ENCODE data around the gene OBSCN. TPM values are rescaled to one million over a fixed set of nuclear protein-coding genes. Genes with fewer than 3 reads are reported as not detected.

Gene OBSCN
- total RNA-seq, 1 donor from 2014 or later = 10.2 TPM

DNA sequence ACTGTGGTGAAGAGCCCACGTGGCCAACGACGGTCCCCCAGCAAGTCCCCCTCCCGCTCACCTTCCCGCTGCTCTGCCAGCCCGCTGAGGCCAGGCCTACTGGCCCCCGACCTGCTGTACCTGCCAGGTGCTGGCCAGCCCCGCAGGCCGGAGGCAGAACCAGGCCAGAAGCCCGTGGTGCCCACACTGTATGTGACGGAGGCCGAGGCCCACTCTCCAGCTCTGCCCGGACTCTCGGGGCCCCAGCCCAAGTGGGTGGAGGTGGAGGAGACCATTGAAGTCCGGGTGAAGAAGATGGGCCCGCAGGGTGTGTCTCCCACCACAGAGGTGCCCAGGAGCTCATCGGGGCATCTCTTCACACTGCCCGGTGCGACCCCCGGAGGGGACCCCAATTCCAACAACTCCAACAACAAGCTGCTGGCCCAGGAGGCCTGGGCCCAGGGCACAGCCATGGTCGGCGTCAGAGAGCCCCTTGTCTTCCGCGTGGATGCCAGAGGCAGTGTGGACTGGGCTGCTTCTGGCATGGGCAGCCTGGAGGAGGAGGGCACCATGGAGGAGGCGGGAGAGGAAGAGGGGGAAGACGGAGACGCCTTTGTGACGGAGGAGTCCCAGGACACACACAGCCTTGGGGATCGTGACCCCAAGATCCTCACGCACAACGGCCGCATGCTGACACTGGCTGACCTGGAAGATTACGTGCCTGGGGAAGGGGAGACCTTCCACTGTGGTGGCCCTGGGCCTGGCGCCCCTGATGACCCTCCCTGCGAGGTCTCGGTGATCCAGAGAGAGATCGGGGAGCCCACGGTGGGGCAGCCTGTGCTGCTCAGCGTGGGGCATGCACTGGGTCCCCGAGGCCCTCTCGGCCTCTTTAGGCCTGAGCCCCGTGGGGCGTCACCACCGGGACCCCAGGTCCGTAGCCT is 152.0 kb downstream of the OBSCN start:
- Mint-ChIP-seq H3K4me1 (ENCODE audit: low read depth) (no peaks in the 10 kb centered on the region), H3K27ac (ENCODE audit: unreplicated experiment) (no peak overlapping the region), H3K9me3 (ENCODE audit: low read depth) (no peaks in the 10 kb centered on the region), H3K36me3 (ENCODE audit: low read depth) (no peaks in the 10 kb centered on the region), H3K27me3 (ENCODE audit: low read depth) (no peaks in the 10 kb centered on the region), H3K4me3 (ENCODE audit: unreplicated experiment) (no peak overlapping the region)
- DNase-seq (ENCODE audit: low spot score) = no peak
- TF ChIP-seq, protein P1, sequence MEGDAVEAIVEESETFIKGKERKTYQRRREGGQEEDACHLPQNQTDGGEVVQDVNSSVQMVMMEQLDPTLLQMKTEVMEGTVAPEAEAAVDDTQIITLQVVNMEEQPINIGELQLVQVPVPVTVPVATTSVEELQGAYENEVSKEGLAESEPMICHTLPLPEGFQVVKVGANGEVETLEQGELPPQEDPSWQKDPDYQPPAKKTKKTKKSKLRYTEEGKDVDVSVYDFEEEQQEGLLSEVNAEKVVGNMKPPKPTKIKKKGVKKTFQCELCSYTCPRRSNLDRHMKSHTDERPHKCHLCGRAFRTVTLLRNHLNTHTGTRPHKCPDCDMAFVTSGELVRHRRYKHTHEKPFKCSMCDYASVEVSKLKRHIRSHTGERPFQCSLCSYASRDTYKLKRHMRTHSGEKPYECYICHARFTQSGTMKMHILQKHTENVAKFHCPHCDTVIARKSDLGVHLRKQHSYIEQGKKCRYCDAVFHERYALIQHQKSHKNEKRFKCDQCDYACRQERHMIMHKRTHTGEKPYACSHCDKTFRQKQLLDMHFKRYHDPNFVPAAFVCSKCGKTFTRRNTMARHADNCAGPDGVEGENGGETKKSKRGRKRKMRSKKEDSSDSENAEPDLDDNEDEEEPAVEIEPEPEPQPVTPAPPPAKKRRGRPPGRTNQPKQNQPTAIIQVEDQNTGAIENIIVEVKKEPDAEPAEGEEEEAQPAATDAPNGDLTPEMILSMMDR (IDR thresholded peaks at IDR 0.05) = no peak

DNA sequence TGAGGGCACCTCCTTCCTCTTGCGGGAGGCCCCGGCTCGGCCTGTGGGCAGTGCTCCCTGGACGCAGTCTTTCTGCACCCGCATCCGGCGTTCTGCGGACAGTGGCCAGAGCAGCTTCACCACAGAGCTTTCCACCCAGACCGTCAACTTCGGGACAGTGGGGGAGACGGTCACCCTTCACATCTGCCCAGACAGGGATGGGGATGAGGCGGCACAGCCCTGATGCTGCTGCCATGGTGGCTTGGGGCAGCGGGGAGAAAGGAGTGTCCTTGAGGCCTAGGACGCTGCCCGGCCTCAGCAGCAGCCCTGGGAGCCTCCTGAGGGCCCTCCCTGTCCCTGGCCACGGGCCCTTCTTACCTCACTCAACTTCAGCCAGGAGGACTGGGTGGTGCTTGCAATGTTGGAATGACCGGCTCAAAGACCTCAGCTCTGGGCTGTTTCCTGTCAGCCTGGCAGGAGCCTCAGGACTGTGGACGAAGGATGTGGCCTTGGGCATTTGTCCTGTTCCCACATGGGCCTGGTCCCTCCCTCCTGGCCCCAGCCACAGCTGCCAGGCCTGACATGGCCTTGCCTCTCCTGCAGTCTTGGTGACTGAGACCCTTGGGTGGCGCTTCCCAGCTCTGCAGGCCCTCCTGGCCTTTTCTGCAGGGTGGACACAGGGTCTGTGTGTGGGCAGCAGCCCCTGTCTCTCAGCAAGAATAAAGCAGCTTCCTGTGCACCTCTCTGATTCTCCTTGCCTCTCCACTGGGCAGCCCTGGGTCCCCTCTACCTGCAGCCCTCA is 152.9 kb downstream of the OBSCN start:
- peak; percentile 91 for DNase-seq (ENCODE audit: low spot score)
- Mint-ChIP-seq H3K27me3 (ENCODE audit: low read depth) (no peaks in the 10 kb centered on the region), H3K4me1 (ENCODE audit: low read depth) (no peaks in the 10 kb centered on the region), H3K36me3 (ENCODE audit: low read depth) (no peaks in the 10 kb centered on the region), H3K27ac (ENCODE audit: unreplicated experiment) (no peak overlapping the region), H3K4me3 (ENCODE audit: unreplicated experiment) (no peak overlapping the region), H3K9me3 (ENCODE audit: low read depth) (no peaks in the 10 kb centered on the region)
- TF ChIP-seq, protein P1 (IDR thresholded peaks at IDR 0.05) = no peak

DNA sequence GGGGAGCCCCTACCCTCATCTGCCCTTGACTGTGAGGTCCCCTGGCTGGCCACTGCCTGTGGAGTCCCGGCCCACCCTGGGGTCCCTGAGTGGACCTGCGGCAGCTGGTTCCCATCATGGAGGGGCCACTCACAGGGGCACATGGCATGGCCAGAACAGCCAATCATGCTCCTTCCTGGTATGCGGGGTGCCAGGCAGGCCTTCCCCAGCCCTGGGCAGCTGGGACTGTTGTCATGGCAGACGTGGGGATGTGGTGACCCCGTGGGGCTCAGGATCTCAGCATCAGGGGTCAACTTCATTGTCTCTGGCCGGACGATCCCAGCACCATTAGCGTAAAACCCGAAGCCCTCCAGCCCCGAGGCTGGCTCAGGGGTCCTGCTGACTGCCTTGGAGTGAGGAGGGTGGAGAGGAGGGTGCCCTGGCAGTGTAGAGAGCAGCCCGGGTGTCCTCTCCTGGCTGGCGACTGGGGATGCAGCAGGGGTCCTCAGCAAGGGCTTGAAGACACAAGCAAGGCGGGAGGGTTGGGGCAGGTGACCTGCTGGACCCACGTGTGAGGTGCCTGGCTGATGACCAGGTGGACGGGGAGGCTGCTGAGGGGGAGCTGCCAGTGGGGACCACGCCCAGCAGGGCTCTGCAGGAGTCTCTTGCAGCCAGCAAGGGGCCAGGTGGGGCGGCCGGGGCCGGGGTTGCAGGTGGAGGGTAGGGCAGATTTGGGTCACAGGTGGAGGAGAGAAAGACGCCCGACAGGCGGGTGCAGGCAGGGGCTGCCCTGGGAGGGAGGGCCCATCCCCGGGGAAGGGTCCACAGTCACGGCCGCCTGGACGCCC is 153.7 kb downstream of the OBSCN start:
- H3K4me1 Mint-ChIP-seq (ENCODE audit: low read depth) = no peaks in the 10 kb centered on the region
- H3K27me3 Mint-ChIP-seq (ENCODE audit: low read depth) = no peaks in the 10 kb centered on the region
- no peaks in the 10 kb centered on the region for H3K9me3 Mint-ChIP-seq (ENCODE audit: low read depth)
- H3K27ac Mint-ChIP-seq (ENCODE audit: unreplicated experiment) = no peak overlapping the region
- H3K4me3 Mint-ChIP-seq (ENCODE audit: unreplicated experiment) = no peak overlapping the region
- DNase-seq (ENCODE audit: low spot score) = peak; percentile 87
- no peaks in the 10 kb centered on the region for H3K36me3 Mint-ChIP-seq (ENCODE audit: low read depth)
- TF ChIP-seq, protein P1 (IDR thresholded peaks at IDR 0.05) = no peak

DNA sequence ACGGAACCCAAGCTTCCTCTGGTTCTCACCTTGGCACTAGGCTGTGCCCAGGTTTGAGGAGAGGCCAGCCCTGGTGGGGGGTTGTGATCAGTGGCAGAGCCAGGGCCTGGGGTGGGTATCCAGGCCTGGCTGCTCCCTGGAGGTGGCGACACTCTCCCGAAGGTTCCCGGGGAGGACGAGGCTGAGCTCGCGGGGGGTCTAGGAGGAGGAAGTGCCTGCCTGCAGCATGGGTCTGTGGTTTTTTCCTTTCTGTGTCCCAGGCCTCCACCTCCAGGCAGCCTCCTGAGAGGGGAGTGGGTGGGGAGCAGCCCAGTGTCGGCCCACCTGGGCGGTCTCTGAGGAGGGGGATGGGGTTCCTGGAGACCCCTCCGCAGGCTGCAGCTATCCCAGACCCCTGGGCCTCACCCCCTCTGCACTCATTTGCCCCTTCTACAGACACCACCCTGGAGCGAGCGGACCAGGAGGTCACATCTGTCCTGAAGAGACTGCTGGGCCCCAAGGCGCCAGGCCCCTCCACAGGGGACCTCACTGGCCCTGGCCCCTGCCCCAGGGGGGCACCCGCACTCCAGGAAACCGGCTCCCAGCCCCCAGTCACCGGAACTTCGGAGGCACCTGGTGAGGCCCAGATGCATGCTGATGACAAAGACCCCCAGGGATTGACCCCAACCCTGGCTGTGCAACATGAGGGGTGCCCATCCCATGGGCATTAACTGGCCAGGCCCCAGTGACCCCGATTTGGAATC is 154.5 kb downstream of the OBSCN start:
- TF ChIP-seq, protein P1 (IDR thresholded peaks at IDR 0.05) = no peak
- no peak overlapping the region for H3K27ac Mint-ChIP-seq (ENCODE audit: unreplicated experiment)
- DNase-seq (ENCODE audit: low spot score) = no peak
- H3K4me3 Mint-ChIP-seq (ENCODE audit: unreplicated experiment) = no peak overlapping the region
- H3K36me3 Mint-ChIP-seq (ENCODE audit: low read depth) = no peaks in the 10 kb centered on the region
- H3K4me1 Mint-ChIP-seq (ENCODE audit: low read depth) = no peaks in the 10 kb centered on the region
- no peaks in the 10 kb centered on the region for H3K9me3 Mint-ChIP-seq (ENCODE audit: low read depth)
- H3K27me3 Mint-ChIP-seq (ENCODE audit: low read depth) = no peaks in the 10 kb centered on the region
